Measurements from ENCODE around the gene CCDC83. TPM values are rescaled to one million over a fixed set of nuclear protein-coding genes. Genes with fewer than 3 reads are reported as not detected.
"Not testable (repeated sequence)": the region's sequence is repeated elsewhere in the genome, so short reads cannot be mapped to it uniquely, and the experiment has no call there.

The CCDC83 gene
- total and polyA plus RNA-seq, 2 donors (not counting 3 experiments of a cell fraction or from before 2014, with no cell fraction given) = not detected

GRCh38 chr11:85857098-85857497, 1.9 kb downstream of the CCDC83 start:
- no peak for TF ChIP-seq MAX (IDR thresholded peaks at IDR 0.05; ENCODE audit: insufficient read depth, insufficient read length)
- no peak for TF ChIP-seq POLR2A (IDR thresholded peaks at IDR 0.05; ENCODE audit: low read depth, low read length)
- no peak for TF ChIP-seq GATA2 (IDR thresholded peaks at IDR 0.05; ENCODE audit: insufficient read depth, insufficient read length, low read depth, low read length)
- no peak for TF ChIP-seq POLR2AphosphoS5 (IDR thresholded peaks at IDR 0.05; ENCODE audit: insufficient read depth, low read depth, low read length)
- no peak for TF ChIP-seq MYC (IDR thresholded peaks at IDR 0.05; ENCODE audit: low read depth, low read length)
- no peak for TF ChIP-seq FOS (IDR thresholded peaks at IDR 0.05; ENCODE audit: borderline replicate concordance, insufficient read depth, low read length)
- no peak for TF ChIP-seq CTCF (IDR thresholded peaks at IDR 0.05; ENCODE audit: extremely low read depth in 1 of 2, insufficient read depth in 1 of 2, low read depth in 1 of 2, low read length in 2 of 2)
- no peak for TF ChIP-seq EZH2 (IDR thresholded peaks at IDR 0.05; ENCODE audit: borderline replicate concordance, low read depth, low read length, severe bottlenecking)
- TF ChIP-seq JUN (IDR thresholded peaks at IDR 0.05; ENCODE audit: borderline replicate concordance, insufficient read depth, insufficient read length, low read depth) = no peak
- Histone ChIP-seq H3K9ac (replicated peaks; ENCODE audit: extremely low read depth, insufficient read depth, low read length) (no peak overlapping the region), H3K27me3 (ENCODE audit: control insufficient read depth in 2 of 2, insufficient read depth in 2 of 2, low read length in 2 of 2) (peaks cover 3 to 5% of the 10 kb centered on the region in 2 experiments), H3K36me3 (ENCODE audit: control insufficient read depth in 2 of 2, extremely low read depth in 1 of 2, insufficient read depth in 2 of 2, low read length in 2 of 2) (no peaks in the 10 kb centered on the region), H2AFZ (ENCODE audit: low read depth, low read length) (no peak overlapping the region), H3K27ac (ENCODE audit: insufficient read depth, low read depth, low read length) (no peak overlapping the region), H3K4me2 (ENCODE audit: insufficient read depth, low read length) (no peak overlapping the region), H3K79me2 (ENCODE audit: control insufficient read depth, insufficient read depth, low read length) (no peaks in the 10 kb centered on the region), H3K4me1 (ENCODE audit: control insufficient read depth, extremely low read depth, insufficient read depth, low read length) (peaks cover 4% of the 10 kb centered on the region), H3K9me1 (replicated peaks; ENCODE audit: control insufficient read depth, extremely low read depth, insufficient read depth, low read length) (no peaks in the 10 kb centered on the region), H3K9me3 (replicated peaks; ENCODE audit: control insufficient read depth, insufficient read depth, low read length) (no peaks in the 10 kb centered on the region), H4K20me1 (replicated peaks; ENCODE audit: control insufficient read depth, extremely low read depth, insufficient read depth, low read length) (no peaks in the 10 kb centered on the region), H3K4me3 (replicated peaks in 1 of 3; ENCODE audit: insufficient read depth in 1 of 3, low read depth in 1 of 3, low read length in 3 of 3) (no peak overlapping the region)
- ChIA-PET CTCF (no interaction called here), POLR2A (no interaction called here)
- no TSS peak for BruUV-seq (replicated peaks)
- dilution Hi-C loops (cut with MboI; ENCODE audit: extremely low pct_ligation_motif_present, low sequenced_read_pairs) = no loop called here
- intact Hi-C loops (cut with micrococcal nuclease) = loop anchor here (10.0 kb wide), 2 partner anchors 132 to 558 kb away; no protein-coding TSS in a partner anchor
- DNase-seq (ENCODE audit: low read depth, low spot score) (no peak), FAIRE-seq (no peak)

- H4K20me1 ChIP-seq (replicated peaks; ENCODE audit: control insufficient read depth, extremely low read depth, insufficient read depth, low read length); CTCF ChIA-PET; H3K4me1 ChIP-seq (ENCODE audit: control insufficient read depth, extremely low read depth, insufficient read depth, low read length); FAIRE-seq; POLR2A ChIA-PET; H3K79me2 ChIP-seq (ENCODE audit: control insufficient read depth, insufficient read depth, low read length); H3K4me2 ChIP-seq (ENCODE audit: insufficient read depth, low read length); BruUV-seq (replicated peaks); H3K4me3 ChIP-seq (replicated peaks in 1 of 3; ENCODE audit: insufficient read depth in 1 of 3, low read depth in 1 of 3, low read length in 3 of 3); dilution Hi-C loops (cut with MboI; ENCODE audit: extremely low pct_ligation_motif_present, low sequenced_read_pairs); H2AFZ ChIP-seq (ENCODE audit: low read depth, low read length); H3K9me3 ChIP-seq (replicated peaks; ENCODE audit: control insufficient read depth, insufficient read depth, low read length); DNase-seq (ENCODE audit: low read depth, low spot score); H3K27ac ChIP-seq (ENCODE audit: insufficient read depth, low read depth, low read length); H3K9ac ChIP-seq (replicated peaks; ENCODE audit: extremely low read depth, insufficient read depth, low read length); H3K9me1 ChIP-seq (replicated peaks; ENCODE audit: control insufficient read depth, extremely low read depth, insufficient read depth, low read length); H3K36me3 ChIP-seq (ENCODE audit: control insufficient read depth in 2 of 2, extremely low read depth in 1 of 2, insufficient read depth in 2 of 2, low read length in 2 of 2): not testable (repeated sequence)
- intact Hi-C loops (cut with micrococcal nuclease) = loop anchor here (1.0 to 10.0 kb wide), 3 partner anchors 26 to 555 kb away; no protein-coding TSS in a partner anchor
- H3K27me3 ChIP-seq (ENCODE audit: control insufficient read depth in 2 of 2, insufficient read depth in 2 of 2, low read length in 2 of 2) = peaks cover 8 to 18% of the 10 kb centered on the region in 2 experiments
Measured at GRCh38 chr11:85859541-85859940, 4.4 kb downstream of the CCDC83 start.

Measured in endothelial cell of umbilical vein (primary cell).